Fibroblast of mammary gland (primary cell): ENCODE results near the gene NAA80.

Experiments used
- DNase-seq: peaks from one replicate; pipeline ENCODE4 v3.0.0-alpha.2; 2010; ENCODE audit warnings: low read depth
- H3K4me3 ChIP-seq: 2 replicates; pipeline ENCODE4 v1.5.1; 2011; ENCODE audit warnings: low read depth, mild to moderate bottlenecking, low read length, moderate library complexity; ENCODE audit not compliant: control insufficient read depth
- CTCF ChIP-seq: conservative IDR thresholded peaks from 2 replicates; pipeline ENCODE4 v1.5.1; 2011; ENCODE audit warnings: low read depth, low read length, inconsistent platforms; ENCODE audit not compliant: control insufficient read depth, insufficient read depth

The NAA80 gene

GRCh38 chr3:50261505-50261904 is 37.7 kb downstream of the NAA80 start:
- H3K4me3 ChIP-seq = no peak overlapping the region
- no peak for TF ChIP-seq CTCF

GRCh38 chr3:50260942-50261441 is 38.2 kb downstream of the NAA80 start:
- no peak for TF ChIP-seq CTCF
- H3K4me3 ChIP-seq = no peak overlapping the region
- no peak for DNase-seq

More at GRCh38 chr3:50261505-50261904, 37.7 kb downstream of the NAA80 start:
- DNase-seq = no peak

- peak; percentile 85 for DNase-seq
- TF ChIP-seq CTCF = no peak
- H3K4me3 ChIP-seq = peak overlapping the region; percentile 48
These were observed 38.9 kb downstream of the NAA80 start for GRCh38 chr3:50260027-50260941.

GRCh38 chr3:50259432-50260026 is 39.7 kb downstream of the NAA80 start:
- no peak overlapping the region for H3K4me3 ChIP-seq
- TF ChIP-seq CTCF = no peak
- no peak for DNase-seq

- DNase-seq = no peak
- no peak overlapping the region for H3K4me3 ChIP-seq
- TF ChIP-seq CTCF = no peak
These were observed 40.2 kb downstream of the NAA80 start for GRCh38 chr3:50258979-50259378.

GRCh38 chr3:50258029-50258680 is 41.0 kb downstream of the NAA80 start:
- no peak overlapping the region for H3K4me3 ChIP-seq
- no peak for TF ChIP-seq CTCF
- DNase-seq = no peak
